HG03565 (cell line): ENCODE data around the gene CDC14B.

Experiments used
- ATAC-seq: cut with Tn5 transposase; IDR thresholded peaks from one replicate; pipeline ENCODE4 v1.9.1; 2021; ENCODE audit warnings: mild to moderate bottlenecking, moderate library complexity; ENCODE audit not compliant: unreplicated experiment

The CDC14B gene

GRCh38 chr9:96450613-96451528 lies 168.8 kb downstream of the CDC14B start:
- ATAC-seq: no peak
